ENCODE results near the gene PTGR1.

Gene PTGR1

DNA sequence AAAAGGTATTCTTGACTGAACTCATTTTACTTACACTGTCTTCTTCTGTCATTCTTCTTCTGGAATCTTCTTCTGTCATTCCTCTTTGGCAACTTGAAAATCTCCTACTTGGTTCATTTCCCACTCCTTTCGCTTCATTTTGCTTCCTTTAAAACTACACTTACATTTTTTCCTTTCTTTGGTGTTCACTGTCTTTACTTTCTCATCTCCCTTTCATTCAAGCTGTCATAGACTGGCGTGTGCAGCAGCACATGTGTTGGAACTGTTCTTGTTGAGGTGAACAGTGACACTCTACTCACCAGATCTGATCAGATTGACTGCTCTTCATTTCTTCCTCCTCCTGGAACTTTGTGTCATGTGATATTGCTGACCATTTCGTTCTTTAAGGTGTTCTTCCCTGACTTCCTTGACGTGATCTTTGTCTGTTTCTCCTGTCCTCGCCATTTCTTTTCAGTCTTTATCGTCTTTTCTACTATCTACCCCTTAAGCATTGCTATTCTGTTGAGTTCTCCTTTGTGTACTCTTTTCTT is 38.0 kb upstream of the PTGR1 start:
- TF ChIP-seq, protein P1, sequence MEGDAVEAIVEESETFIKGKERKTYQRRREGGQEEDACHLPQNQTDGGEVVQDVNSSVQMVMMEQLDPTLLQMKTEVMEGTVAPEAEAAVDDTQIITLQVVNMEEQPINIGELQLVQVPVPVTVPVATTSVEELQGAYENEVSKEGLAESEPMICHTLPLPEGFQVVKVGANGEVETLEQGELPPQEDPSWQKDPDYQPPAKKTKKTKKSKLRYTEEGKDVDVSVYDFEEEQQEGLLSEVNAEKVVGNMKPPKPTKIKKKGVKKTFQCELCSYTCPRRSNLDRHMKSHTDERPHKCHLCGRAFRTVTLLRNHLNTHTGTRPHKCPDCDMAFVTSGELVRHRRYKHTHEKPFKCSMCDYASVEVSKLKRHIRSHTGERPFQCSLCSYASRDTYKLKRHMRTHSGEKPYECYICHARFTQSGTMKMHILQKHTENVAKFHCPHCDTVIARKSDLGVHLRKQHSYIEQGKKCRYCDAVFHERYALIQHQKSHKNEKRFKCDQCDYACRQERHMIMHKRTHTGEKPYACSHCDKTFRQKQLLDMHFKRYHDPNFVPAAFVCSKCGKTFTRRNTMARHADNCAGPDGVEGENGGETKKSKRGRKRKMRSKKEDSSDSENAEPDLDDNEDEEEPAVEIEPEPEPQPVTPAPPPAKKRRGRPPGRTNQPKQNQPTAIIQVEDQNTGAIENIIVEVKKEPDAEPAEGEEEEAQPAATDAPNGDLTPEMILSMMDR (IDR thresholded peaks at IDR 0.05), result no peak
- H3K4me3 ChIP-seq, result no peak overlapping the region
- no peak overlapping the region for H3K27ac ChIP-seq
- no peak for DNase-seq (ENCODE audit: low spot score)

DNA sequence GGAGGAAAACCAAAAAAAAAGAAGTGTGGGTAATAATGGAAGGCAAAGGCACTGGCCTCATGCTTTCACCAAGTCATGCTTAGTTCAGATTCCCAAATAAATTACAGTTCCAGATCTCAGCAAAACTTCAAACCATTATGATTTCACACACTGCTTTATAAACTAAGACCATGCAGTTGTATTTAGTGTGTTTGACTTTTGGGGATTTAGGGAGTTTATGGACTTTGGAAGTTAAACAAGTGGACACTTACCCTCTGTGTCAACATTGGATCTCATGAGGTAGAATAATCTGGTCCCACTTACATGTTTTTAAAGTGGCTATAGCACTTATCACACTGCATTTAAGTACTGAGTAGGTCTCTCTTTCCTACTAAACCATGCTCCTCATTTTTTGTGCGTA is 35.4 kb upstream of the PTGR1 start:
- no peak overlapping the region for H3K27ac ChIP-seq
- TF ChIP-seq, protein P1 (IDR thresholded peaks at IDR 0.05), result no peak
- no peak for DNase-seq (ENCODE audit: low spot score)
- H3K4me3 ChIP-seq, result no peak overlapping the region

DNA sequence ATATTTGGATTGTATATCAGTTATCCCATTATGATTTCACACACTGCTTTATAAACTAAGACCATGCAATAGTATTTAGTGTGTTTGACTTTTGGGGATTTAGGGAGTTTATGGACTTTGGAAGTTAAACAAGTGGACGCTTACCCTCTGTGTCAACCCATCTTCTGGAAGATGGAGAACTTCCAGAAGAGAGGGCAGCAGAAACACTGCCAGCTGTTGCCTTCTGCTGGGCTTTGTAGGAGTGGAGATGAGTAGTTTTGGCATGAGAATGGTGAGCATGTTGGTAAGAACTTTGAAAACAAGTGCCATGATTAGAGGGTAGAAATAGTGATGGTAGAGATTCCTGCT is 33.9 kb upstream of the PTGR1 start:
- Histone ChIP-seq H3K27ac (no peak overlapping the region), H3K4me3 (no peak overlapping the region)
- TF ChIP-seq, protein P1 (IDR thresholded peaks at IDR 0.05), result no peak
- DNase-seq (ENCODE audit: low spot score), result no peak

DNA sequence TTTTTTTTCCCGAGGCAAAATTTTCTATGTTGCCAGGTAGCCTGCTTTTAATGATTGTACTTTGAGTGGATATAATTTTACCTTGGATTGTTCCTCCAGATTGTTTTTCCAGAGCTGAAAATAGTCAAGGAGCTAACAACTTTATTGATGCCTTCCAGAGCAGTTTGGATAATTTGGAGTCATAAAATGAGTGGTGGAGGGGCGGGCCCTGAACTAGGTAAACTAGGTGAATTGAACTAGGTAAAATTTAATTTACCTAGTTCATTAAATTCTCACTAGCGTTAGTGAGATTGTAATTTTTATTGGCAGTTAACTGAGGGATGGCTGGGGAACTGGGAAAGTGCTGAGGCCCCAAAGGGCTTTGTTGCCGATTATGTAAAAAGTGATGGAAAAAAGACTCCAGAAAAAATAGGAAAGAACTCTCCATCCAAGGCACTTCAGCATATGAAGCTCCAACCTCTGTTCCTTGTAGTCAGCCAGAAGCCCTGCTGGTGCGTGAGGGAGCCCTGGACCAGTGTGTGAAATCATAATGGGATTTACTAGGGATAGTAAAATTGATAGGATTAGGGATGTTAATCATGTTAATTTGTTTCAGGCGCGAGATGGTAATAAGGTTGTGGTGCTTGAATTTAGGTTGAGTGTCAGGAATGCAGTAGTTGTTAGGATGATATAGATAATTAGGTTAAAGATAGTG is 33.4 kb upstream of the PTGR1 start:
- TF ChIP-seq, protein P1 (IDR thresholded peaks at IDR 0.05), result no peak
- Histone ChIP-seq H3K27ac (no peak overlapping the region), H3K4me3 (peak overlapping the region; percentile 13)
- DNase-seq (ENCODE audit: low spot score), result no peak

DNA sequence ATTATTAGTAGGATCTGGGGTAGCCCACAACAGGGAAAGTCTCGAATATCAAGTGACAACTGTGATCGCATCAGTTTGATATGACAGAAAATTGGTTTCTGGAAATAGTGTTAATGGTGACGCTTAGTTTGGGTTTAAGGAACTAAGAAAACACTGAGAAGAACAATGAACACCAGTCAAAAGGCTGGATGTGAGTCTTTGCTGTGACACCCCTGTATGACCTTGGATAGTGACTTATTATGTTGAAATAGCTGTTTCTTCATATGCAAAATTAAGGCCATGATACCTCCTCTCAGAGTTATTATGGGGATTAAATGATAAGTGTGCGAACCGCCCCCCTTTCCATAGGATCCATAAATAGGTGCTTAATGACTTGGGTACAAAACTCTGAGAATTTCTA is 32.6 kb upstream of the PTGR1 start:
- TF ChIP-seq, protein P1 (IDR thresholded peaks at IDR 0.05), result no peak
- peak overlapping the region; percentile 95 for H3K4me3 ChIP-seq
- H3K27ac ChIP-seq, result peak overlapping the region; percentile 76 to 95
- no peak for DNase-seq (ENCODE audit: low spot score)

DNA sequence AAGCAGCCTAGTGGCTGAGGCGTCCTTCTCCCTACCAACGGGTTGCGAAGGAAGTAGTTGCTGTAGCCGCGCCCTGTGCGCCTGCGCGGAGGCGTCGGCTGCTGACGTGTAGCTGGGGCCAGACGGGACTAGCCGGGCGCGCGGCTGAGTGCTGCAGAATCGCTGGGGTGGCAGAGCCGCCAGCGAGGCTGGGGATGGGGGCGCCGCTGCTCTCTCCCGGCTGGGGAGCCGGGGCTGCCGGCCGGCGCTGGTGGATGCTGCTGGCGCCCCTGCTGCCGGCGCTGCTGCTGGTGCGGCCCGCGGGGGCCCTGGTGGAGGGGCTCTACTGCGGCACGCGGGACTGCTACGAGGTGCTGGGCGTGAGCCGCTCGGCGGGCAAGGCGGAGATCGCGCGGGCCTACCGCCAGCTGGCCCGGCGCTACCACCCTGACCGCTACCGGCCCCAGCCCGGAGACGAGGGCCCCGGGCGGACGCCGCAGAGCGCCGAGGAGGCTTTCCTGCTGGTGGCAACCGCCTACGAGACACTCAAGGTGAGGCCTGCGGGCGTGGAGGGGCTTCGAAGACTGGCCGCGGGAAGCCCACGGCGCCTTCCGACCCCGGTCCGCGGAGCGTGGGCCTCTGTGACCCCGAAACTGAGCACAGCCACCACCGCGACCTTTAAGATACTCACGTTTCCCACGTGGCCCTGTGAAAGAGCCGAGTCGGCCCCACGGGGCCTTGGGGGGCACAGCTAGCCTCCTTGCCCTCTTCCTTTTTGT is 31.9 kb upstream of the PTGR1 start, which contains the start of gene DNAJC25:
TSS of gene DNAJC25 (plus strand) at position 121 of the 758 bp plus-strand sequence. CDS start at position 195, 74 bp downstream.
- TF ChIP-seq, protein P1 (IDR thresholded peaks at IDR 0.05), result no peak
- DNase-seq (ENCODE audit: low spot score), result peak; percentile 97
- H3K27ac ChIP-seq, result peak within 1 kb of the TSS; percentile 76 to 95
- H3K4me3 ChIP-seq, result peak within 1 kb of the TSS; percentile 95

DNA sequence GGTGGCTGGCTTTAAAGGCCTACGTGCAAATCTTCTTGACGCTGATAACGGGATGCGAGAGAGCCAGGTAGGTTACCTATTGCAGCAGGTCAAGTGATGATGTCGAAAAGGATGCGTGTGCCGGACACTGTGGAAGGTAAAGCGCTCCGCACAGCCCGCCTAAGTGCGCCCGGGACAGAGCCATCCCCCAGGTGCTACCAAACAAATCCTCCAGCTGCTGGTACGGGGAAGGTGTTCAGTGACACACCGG is 31.4 kb upstream of the PTGR1 start:
- peak overlapping the region; percentile 95 for H3K4me3 ChIP-seq
- TF ChIP-seq, protein P1 (IDR thresholded peaks at IDR 0.05), result no peak
- DNase-seq (ENCODE audit: low spot score), result no peak
- H3K27ac ChIP-seq, result peak overlapping the region; percentile 76 to 95
